Loucy (cell line): ENCODE data around the gene PHF12.

ENCODE experiments used
- H2AFZ ChIP-seq: fragments of 200-600 bp; sonication (generic); 2 replicates; pipeline ENCODE4 v1.6.0; 2016; ENCODE audit warnings: antibody characterized with exemption, mild to moderate bottlenecking, low read length, moderate library complexity
- H3F3A ChIP-seq: fragments of 200-600 bp; 2 replicates; pipeline ENCODE4 v1.6.0; 2016; ENCODE audit warnings: antibody characterized with exemption, low read depth, mild to moderate bottlenecking
- H3K27me3 ChIP-seq: fragments of 200-600 bp; sonication (generic); 2 replicates; pipeline ENCODE4 v1.6.1; 2014; ENCODE audit warnings: low read length, mild to moderate bottlenecking; ENCODE audit not compliant: insufficient read depth, poor library complexity, severe bottlenecking
- H3K36me3 ChIP-seq: fragments of 200-600 bp; sonication (generic); 2 replicates; pipeline ENCODE4 v1.6.1; 2016; ENCODE audit warnings: low read length; ENCODE audit not compliant: insufficient read depth
- H3K4me1 ChIP-seq: fragments of 200-600 bp; sonication (generic); 2 replicates; pipeline ENCODE4 v1.5.1; 2014; ENCODE audit warnings: low read length, mild to moderate bottlenecking; ENCODE audit not compliant: insufficient read depth, poor library complexity, severe bottlenecking
- H3K4me2 ChIP-seq: fragments of 200-600 bp; sonication (generic); 2 replicates; pipeline ENCODE4 v1.6.0; 2014; ENCODE audit warnings: antibody characterized with exemption, low read length, low read depth, mild to moderate bottlenecking; ENCODE audit not compliant: poor library complexity, severe bottlenecking
- H3K4me3 ChIP-seq: fragments of 200-600 bp; sonication (generic); 2 replicates; pipeline ENCODE4 v1.5.1; 2014; ENCODE audit warnings: low read length, mild to moderate bottlenecking, mixed read lengths; ENCODE audit not compliant: poor library complexity, severe bottlenecking
- H3K79me2 ChIP-seq: fragments of 200-600 bp; sonication (generic); 2 replicates; pipeline ENCODE4 v1.6.1; 2014; ENCODE audit warnings: low read length; ENCODE audit not compliant: insufficient read depth
- H3K9ac ChIP-seq: fragments of 200-600 bp; sonication (generic); 2 replicates; pipeline ENCODE4 v1.6.0; 2014; ENCODE audit warnings: mild to moderate bottlenecking, low read depth, low read length, moderate library complexity; ENCODE audit not compliant: poor library complexity, severe bottlenecking
- H3K9me2 ChIP-seq: fragments of 200-600 bp; sonication (generic); replicated peaks from 2 replicates; pipeline ENCODE4 v1.6.1; 2016; ENCODE audit warnings: low read depth, low read length, mixed read lengths
- H3K9me3 ChIP-seq: fragments of 200-600 bp; sonication (generic); 2 replicates; pipeline ENCODE4 v1.6.1; 2014; ENCODE audit warnings: mild to moderate bottlenecking, antibody characterized with exemption, low read length, low read depth; ENCODE audit not compliant: insufficient read depth
- H4K20me1 ChIP-seq: fragments of 200-600 bp; sonication (generic); 2 replicates; pipeline ENCODE4 v1.6.0; 2014; ENCODE audit warnings: antibody characterized with exemption, low read length, mild to moderate bottlenecking; ENCODE audit not compliant: insufficient read depth, poor library complexity, severe bottlenecking
- EZH2phosphoT487 ChIP-seq: fragments of 200-600 bp; IDR thresholded peaks from 2 replicates; pipeline ENCODE4 v1.6.1; 2018; ENCODE audit warnings: antibody characterized with exemption, mild to moderate bottlenecking, moderate library complexity, borderline replicate concordance
- TF ChIP-seq, protein P1 (sequence below): fragments of 200-600 bp; sonication (generic); conservative IDR thresholded peaks from 2 replicates; pipeline ENCODE4 v1.5.1; 2014; ENCODE audit warnings: mild to moderate bottlenecking, antibody characterized with exemption, low read length

Gene PHF12

DNA sequence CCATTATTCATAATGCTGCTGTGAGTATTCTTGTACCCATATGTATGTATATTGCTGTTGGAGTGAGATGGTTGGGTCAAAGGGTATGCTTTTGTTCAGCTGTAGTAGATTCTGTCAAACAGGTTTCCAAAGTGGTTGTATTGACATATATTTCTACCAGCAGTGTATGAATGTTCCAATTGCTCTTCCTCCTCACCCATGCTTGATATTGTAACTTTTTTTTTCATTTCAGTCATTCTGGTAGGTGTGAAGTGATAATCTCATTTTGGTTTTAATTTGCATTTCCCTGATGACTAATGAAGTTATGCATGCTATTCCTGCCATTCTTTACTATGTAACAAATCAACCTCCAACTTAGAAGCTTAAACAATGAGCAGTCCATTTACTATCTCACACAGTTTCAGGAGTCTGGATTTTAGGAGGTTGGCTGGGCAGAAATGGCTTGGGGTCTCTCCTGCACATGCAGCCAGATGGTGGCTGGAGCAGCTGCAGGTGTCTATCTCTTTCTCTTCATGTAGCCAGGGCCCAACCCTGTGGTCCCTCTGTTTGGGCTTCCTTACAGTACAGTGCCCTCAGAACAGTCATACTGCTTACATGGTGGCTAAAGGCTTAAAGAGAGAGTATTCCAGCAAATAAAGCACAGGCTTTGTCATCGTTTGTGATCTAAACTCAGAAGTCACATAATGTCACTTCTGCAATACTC is 75.3 kb downstream of the PHF12 start:
- no peak overlapping the region for H3K4me2 ChIP-seq
- no peaks in the 10 kb centered on the region for H3K9me2 ChIP-seq
- H4K20me1 ChIP-seq = no peaks in the 10 kb centered on the region
- H3K9ac ChIP-seq = no peak overlapping the region
- no peaks in the 10 kb centered on the region for H3K9me3 ChIP-seq
- H3K4me1 ChIP-seq = peaks cover under 1% of the 10 kb centered on the region
- no peak overlapping the region for H3K4me3 ChIP-seq
- peaks cover 10% of the 10 kb centered on the region; the same call in 1 of the 2 replicates for H3K36me3 ChIP-seq
- no peaks in the 10 kb centered on the region for H3K27me3 ChIP-seq
- no peaks in the 10 kb centered on the region for H3K79me2 ChIP-seq
- no peaks in the 10 kb centered on the region for H3F3A ChIP-seq
- no peak overlapping the region for H2AFZ ChIP-seq
- TF ChIP-seq, protein P1, sequence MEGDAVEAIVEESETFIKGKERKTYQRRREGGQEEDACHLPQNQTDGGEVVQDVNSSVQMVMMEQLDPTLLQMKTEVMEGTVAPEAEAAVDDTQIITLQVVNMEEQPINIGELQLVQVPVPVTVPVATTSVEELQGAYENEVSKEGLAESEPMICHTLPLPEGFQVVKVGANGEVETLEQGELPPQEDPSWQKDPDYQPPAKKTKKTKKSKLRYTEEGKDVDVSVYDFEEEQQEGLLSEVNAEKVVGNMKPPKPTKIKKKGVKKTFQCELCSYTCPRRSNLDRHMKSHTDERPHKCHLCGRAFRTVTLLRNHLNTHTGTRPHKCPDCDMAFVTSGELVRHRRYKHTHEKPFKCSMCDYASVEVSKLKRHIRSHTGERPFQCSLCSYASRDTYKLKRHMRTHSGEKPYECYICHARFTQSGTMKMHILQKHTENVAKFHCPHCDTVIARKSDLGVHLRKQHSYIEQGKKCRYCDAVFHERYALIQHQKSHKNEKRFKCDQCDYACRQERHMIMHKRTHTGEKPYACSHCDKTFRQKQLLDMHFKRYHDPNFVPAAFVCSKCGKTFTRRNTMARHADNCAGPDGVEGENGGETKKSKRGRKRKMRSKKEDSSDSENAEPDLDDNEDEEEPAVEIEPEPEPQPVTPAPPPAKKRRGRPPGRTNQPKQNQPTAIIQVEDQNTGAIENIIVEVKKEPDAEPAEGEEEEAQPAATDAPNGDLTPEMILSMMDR = no peak
- TF ChIP-seq EZH2phosphoT487 = no peak

DNA sequence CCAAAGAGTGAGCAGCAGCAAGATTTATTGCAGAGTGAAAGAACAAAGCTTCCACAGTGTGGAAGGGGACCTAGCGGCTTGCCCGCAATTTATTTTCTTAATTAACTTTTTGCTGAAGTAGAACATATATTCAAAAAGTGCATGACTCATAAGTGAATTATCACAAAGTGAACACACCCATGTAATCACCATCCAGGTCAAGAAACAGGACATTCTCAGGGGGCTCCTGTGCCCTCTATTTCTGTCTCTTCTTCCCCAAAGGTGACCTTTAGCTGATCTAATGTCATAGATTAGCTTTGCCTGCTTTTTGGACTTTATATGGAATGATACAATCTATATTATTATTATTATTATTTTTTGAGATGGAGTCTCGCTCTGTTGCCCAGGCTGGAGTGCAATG is 76.6 kb downstream of the PHF12 start:
- Histone ChIP-seq H2AFZ (no peak overlapping the region), H3K36me3 (no peaks in the 10 kb centered on the region; the same call in 1 of the 2 replicates), H3K4me3 (no peak overlapping the region), H3F3A (no peaks in the 10 kb centered on the region), H3K79me2 (no peaks in the 10 kb centered on the region), H3K9ac (no peak overlapping the region), H4K20me1 (no peaks in the 10 kb centered on the region), H3K27me3 (no peaks in the 10 kb centered on the region), H3K9me3 (no peaks in the 10 kb centered on the region), H3K4me1 (peaks cover 3% of the 10 kb centered on the region), H3K4me2 (no peak overlapping the region), H3K9me2 (no peaks in the 10 kb centered on the region)
- no peak for TF ChIP-seq EZH2phosphoT487
- TF ChIP-seq, protein P1 = no peak

DNA sequence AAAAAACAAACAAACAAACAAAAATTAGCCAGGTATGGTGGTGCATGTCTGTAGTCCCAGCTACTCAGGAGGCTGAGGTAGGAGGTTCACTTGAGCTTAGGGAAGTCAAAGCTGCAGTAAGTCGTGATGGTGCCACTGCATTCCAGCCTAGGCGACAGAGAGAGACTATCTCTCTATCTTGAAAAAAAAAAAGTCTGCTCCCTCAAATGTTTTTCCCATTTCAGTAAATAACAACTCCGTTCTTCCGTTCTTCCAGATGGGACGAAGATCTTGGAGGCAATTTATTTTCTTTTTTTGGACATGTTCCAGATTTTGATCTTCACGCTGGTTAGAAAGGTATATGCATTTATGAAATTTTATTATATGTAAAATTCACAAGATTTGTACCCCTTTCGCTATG is 77.5 kb downstream of the PHF12 start:
- Histone ChIP-seq H3K4me3 (no peak overlapping the region), H3K4me2 (no peak overlapping the region), H3F3A (no peaks in the 10 kb centered on the region), H3K9ac (no peak overlapping the region), H3K79me2 (no peaks in the 10 kb centered on the region), H4K20me1 (no peaks in the 10 kb centered on the region), H3K9me3 (no peaks in the 10 kb centered on the region), H3K27me3 (no peaks in the 10 kb centered on the region), H3K36me3 (no peaks in the 10 kb centered on the region), H2AFZ (no peak overlapping the region), H3K4me1 (peaks cover 3% of the 10 kb centered on the region), H3K9me2 (no peaks in the 10 kb centered on the region)
- TF ChIP-seq EZH2phosphoT487 = no peak
- TF ChIP-seq, protein P1 = no peak
